Esophagus squamous epithelium (tissue), 4 donors: ENCODE data around the gene NARS2.

ENCODE experiments used
- CTCF ChIP-seq, 6 experiments: fragments of 450-650 bp in 4 of 6; fragments of 200-600 bp in 2 of 6; sonication (generic) in 2 of 6; IDR thresholded peaks; one replicate each; pipeline ENCODE4 v1.5.1; 2016 to 2019; ENCODE audit warnings: antibody characterized with exemption in 6 of 6, mild to moderate bottlenecking in 4 of 6, moderate library complexity in 4 of 6
- POLR2A ChIP-seq, 4 donors: fragments of 450-650 bp; IDR thresholded peaks; one replicate each; pipeline ENCODE4 v1.6.1; 2017; ENCODE audit warnings: antibody characterized with exemption in 4 of 4, mild to moderate bottlenecking in 4 of 4, moderate library complexity in 3 of 4

GRCh38 chr11:78605296-78605695 lies 30.6 kb upstream of the NARS2 start:
- TF ChIP-seq CTCF (IDR thresholded peaks at IDR 0.05) (no peak), POLR2A (IDR thresholded peaks at IDR 0.05) (no peak)
